ENCODE results near the gene KIF16B.
A peak's percentile ranks its signal among the peaks of the same experiment; 100 is the strongest.
"Not testable (repeated sequence)": the region's sequence is repeated elsewhere in the genome, so short reads cannot be mapped to it uniquely, and the experiment has no call there.

KIF16B gene

GRCh38 chr20:16526433-16527380, 46.5 kb downstream of the KIF16B start:
- no peak for DNase-seq (ENCODE audit: low spot score)

GRCh38 chr20:16522651-16523050, 50.6 kb downstream of the KIF16B start:
- not testable (repeated sequence) for DNase-seq (ENCODE audit: low spot score)

GRCh38 chr20:16520154-16520553, 53.1 kb downstream of the KIF16B start:
- DNase-seq (ENCODE audit: low spot score): no peak

- not testable (repeated sequence) for DNase-seq (ENCODE audit: low spot score)
Measured at GRCh38 chr20:16519673-16520072, 53.6 kb downstream of the KIF16B start.

- no peak for DNase-seq (ENCODE audit: low spot score)
Measured at GRCh38 chr20:16518784-16519084, 54.5 kb downstream of the KIF16B start.

GRCh38 chr20:16517946-16518783, 55.1 kb downstream of the KIF16B start:
- peak; percentile 61 for DNase-seq (ENCODE audit: low spot score)

- DNase-seq (ENCODE audit: low spot score): no peak
Measured at GRCh38 chr20:16516794-16517193, 56.5 kb downstream of the KIF16B start.

GRCh38 chr20:16515046-16515445, 58.2 kb downstream of the KIF16B start:
- no peak for DNase-seq (ENCODE audit: low spot score)

GRCh38 chr20:16514140-16514539, 59.1 kb downstream of the KIF16B start:
- DNase-seq (ENCODE audit: low spot score): no peak

GRCh38 chr20:16505894-16506293, 67.4 kb downstream of the KIF16B start:
- DNase-seq (ENCODE audit: low spot score): peak; percentile 43

GRCh38 chr20:16501301-16501700, 71.9 kb downstream of the KIF16B start:
- no peak for DNase-seq (ENCODE audit: low spot score)

- DNase-seq (ENCODE audit: low spot score): no peak
Measured at GRCh38 chr20:16500197-16500596, 73.1 kb downstream of the KIF16B start.

- no peak for DNase-seq (ENCODE audit: low spot score)
Measured at GRCh38 chr20:16498526-16499253, 74.6 kb downstream of the KIF16B start.

- DNase-seq (ENCODE audit: low spot score): no peak
Measured at GRCh38 chr20:16497896-16498295, 75.4 kb downstream of the KIF16B start.

GRCh38 chr20:16493486-16493885, 79.8 kb downstream of the KIF16B start:
- no peak for DNase-seq (ENCODE audit: low spot score)

- no peak for DNase-seq (ENCODE audit: low spot score)
Measured at GRCh38 chr20:16491294-16491905, 81.8 kb downstream of the KIF16B start.

- DNase-seq (ENCODE audit: low spot score): no peak
Measured at GRCh38 chr20:16490696-16491095, 82.6 kb downstream of the KIF16B start.

- no peak for DNase-seq (ENCODE audit: low spot score)
Measured at GRCh38 chr20:16488616-16489015, 84.6 kb downstream of the KIF16B start.

- no peak for DNase-seq (ENCODE audit: low spot score)
Measured at GRCh38 chr20:16488086-16488485, 85.2 kb downstream of the KIF16B start.

GRCh38 chr20:16486532-16486931, 86.7 kb downstream of the KIF16B start:
- no peak for DNase-seq (ENCODE audit: low spot score)

GRCh38 chr20:16485401-16485800, 87.8 kb downstream of the KIF16B start:
- no peak for DNase-seq (ENCODE audit: low spot score)

- no peak for DNase-seq (ENCODE audit: low spot score)
Measured at GRCh38 chr20:16483024-16483423, 90.2 kb downstream of the KIF16B start.
